GM23338 (cell line): Measurements from ENCODE around the gene DPF3. TPM values are rescaled to one million over a fixed set of nuclear protein-coding genes. Genes with fewer than 3 reads are reported as not detected.

Source experiments
- ATAC-seq: fragments of 200-7000 bp; cut with Tn5 transposase; 3 replicates; pipeline ENCODE4 v1.9.1; 2020
- DNase-seq: peaks from one replicate; pipeline ENCODE4 v3.0.0-alpha.2; 2015; ENCODE audit warnings: low spot score
- H2AFZ ChIP-seq: fragments of 200-600 bp; sonication (generic); 2 replicates; pipeline ENCODE4 v1.8.0; 2016; ENCODE audit warnings: antibody characterized with exemption, mild to moderate bottlenecking, moderate library complexity
- H3F3A ChIP-seq: fragments of 200-600 bp; sonication (generic); replicated peaks from 2 replicates; pipeline ENCODE4 v1.8.0; 2017; ENCODE audit warnings: antibody characterized with exemption, mixed run types, low read depth
- H3K27ac ChIP-seq: fragments of 200-600 bp; sonication (generic); 2 replicates; pipeline ENCODE4 v1.6.1; 2016; ENCODE audit warnings: low read depth
- H3K27me3 ChIP-seq: fragments of 200-600 bp; sonication (generic); 2 replicates; pipeline ENCODE4 v1.8.0; 2016; ENCODE audit warnings: mild to moderate bottlenecking, mixed run types, moderate library complexity; ENCODE audit not compliant: insufficient read depth
- H3K36me3 ChIP-seq: fragments of 200-600 bp; sonication (generic); 2 replicates; pipeline ENCODE4 v1.8.0; 2016; ENCODE audit warnings: mild to moderate bottlenecking; ENCODE audit not compliant: insufficient read depth
- H3K4me1 ChIP-seq: fragments of 200-600 bp; sonication (generic); 2 replicates; pipeline ENCODE4 v1.8.0; 2016; ENCODE audit warnings: mild to moderate bottlenecking, moderate library complexity; ENCODE audit not compliant: insufficient read depth
- H3K4me2 ChIP-seq: fragments of 200-600 bp; sonication (generic); 2 replicates; pipeline ENCODE4 v1.7.1; 2017; ENCODE audit warnings: mixed run types
- H3K4me3 ChIP-seq: fragments of 200-600 bp; sonication (generic); 2 replicates; pipeline ENCODE4 v1.6.1; 2016; ENCODE audit warnings: mixed run types
- H3K79me2 ChIP-seq: fragments of 200-600 bp; sonication (generic); replicated peaks from 2 replicates; pipeline ENCODE4 v1.8.0; 2017; ENCODE audit warnings: mild to moderate bottlenecking; ENCODE audit not compliant: insufficient read depth
- H3K9me2 ChIP-seq: fragments of 200-600 bp; sonication (generic); 2 replicates; pipeline ENCODE4 v1.8.0; 2017; ENCODE audit not compliant: insufficient read depth
- H4K20me1 ChIP-seq: fragments of 200-600 bp; sonication (generic); replicated peaks from 2 replicates; pipeline ENCODE4 v1.8.0; 2017; ENCODE audit warnings: mild to moderate bottlenecking; ENCODE audit not compliant: insufficient read depth
- H3K27ac Mint-ChIP-seq: 2 replicates; pipeline ENCODE4 v1.8.0; 2020; ENCODE audit warnings: inconsistent platforms, mild to moderate bottlenecking, moderate library complexity, mixed read lengths
- H3K27me3 Mint-ChIP-seq: 3 replicates; pipeline ENCODE4 v1.8.0; 2022; ENCODE audit warnings: low read depth, mild to moderate bottlenecking, moderate library complexity, mixed read lengths, inconsistent platforms; ENCODE audit not compliant: insufficient read depth, poor library complexity
- H3K36me3 Mint-ChIP-seq: 3 replicates; pipeline ENCODE4 v1.8.0; 2021; ENCODE audit warnings: low read depth, mild to moderate bottlenecking, inconsistent platforms, moderate library complexity, mixed read lengths
- H3K4me1 Mint-ChIP-seq: 3 replicates; pipeline ENCODE4 v1.8.0; 2020; ENCODE audit warnings: mild to moderate bottlenecking, inconsistent platforms, mixed read lengths
- H3K4me3 Mint-ChIP-seq: 3 replicates; pipeline ENCODE4 v1.8.0; 2021; ENCODE audit warnings: moderate library complexity, mild to moderate bottlenecking, inconsistent platforms, mixed read lengths
- H3K9me3 Mint-ChIP-seq: 3 replicates; pipeline ENCODE4 v1.8.0; 2020; ENCODE audit warnings: moderate library complexity, mild to moderate bottlenecking, inconsistent platforms, mixed read lengths
- EZH2 ChIP-seq: fragments of 200-600 bp; sonication (generic); IDR thresholded peaks from one replicate; pipeline ENCODE4 v1.8.0; 2017; ENCODE audit warnings: antibody characterized with exemption, mild to moderate bottlenecking, low read depth; ENCODE audit not compliant: unreplicated experiment
- EZH2phosphoT487 ChIP-seq: fragments of 200-600 bp; sonication (generic); IDR thresholded peaks from one replicate; pipeline ENCODE4 v1.8.1; 2018; ENCODE audit warnings: antibody characterized with exemption; ENCODE audit not compliant: unreplicated experiment
- JUNB ChIP-seq: IDR thresholded peaks from one replicate; pipeline ENCODE4 v1.6.1; 2016; ENCODE audit warnings: antibody characterized with exemption; ENCODE audit not compliant: unreplicated experiment
- POLR2AphosphoS5 ChIP-seq: IDR thresholded peaks from 2 replicates; pipeline ENCODE4 v1.6.1; 2016; ENCODE audit warnings: antibody characterized with exemption, low read depth
- ZNF114 ChIP-seq: fragments of 250-450 bp; sonication (Bioruptor Pico); IDR thresholded peaks from 2 replicates; pipeline ENCODE4 v1.5.0; 2020; ENCODE audit warnings: mild to moderate bottlenecking, moderate library complexity
- ZNF331 ChIP-seq: fragments of 250-450 bp; sonication (Bioruptor Pico); IDR thresholded peaks from 2 replicates; pipeline ENCODE4 v1.5.0; 2020; ENCODE audit warnings: low read depth, mild to moderate bottlenecking, moderate library complexity
- polyA plus RNA-seq: library from polyadenylated mRNA; unstranded; fragments of >200 nt; fragmentation: Nextera tagmentation; extraction: Ambion mirVana; gene quantifications from 2 replicates; pipeline ENCODE4 v1.2.1, GENCODE V29; 2016
- total RNA-seq: library from RNA; depleted of rRNA; stranded (reverse); fragments of >200 nt; shearing (Covaris generic); gene quantifications from 2 replicates; pipeline ENCODE4 v1.2.3, GENCODE V29; 2014
- TF ChIP-seq, protein P1 (sequence below), 2 experiments: fragments of 200-600 bp in 1 of 2; sonication (generic) in 1 of 2; conservative IDR thresholded peaks; 2 replicates each; pipeline versions ENCODE4 v1.5.1 to v1.6.1; 2016 to 2017; ENCODE audit warnings: antibody characterized with exemption in 2 of 2, low read depth in 2 of 2, mild to moderate bottlenecking in 2 of 2, moderate library complexity in 1 of 2
- TF ChIP-seq, protein P2 (sequence below): IDR thresholded peaks from one replicate; pipeline ENCODE4 v1.6.1; 2018; ENCODE audit warnings: antibody characterized with exemption; ENCODE audit not compliant: unreplicated experiment
- TF ChIP-seq, protein P3 (sequence below): fragments of 250-450 bp; sonication (Bioruptor Pico); IDR thresholded peaks from 2 replicates; pipeline ENCODE4 v1.5.0; 2020; ENCODE audit warnings: mild to moderate bottlenecking, moderate library complexity

The DPF3 gene
- total and polyA plus RNA-seq, 2 experiments from 2014 or later = 0.18 to 1.0 TPM

DNA sequence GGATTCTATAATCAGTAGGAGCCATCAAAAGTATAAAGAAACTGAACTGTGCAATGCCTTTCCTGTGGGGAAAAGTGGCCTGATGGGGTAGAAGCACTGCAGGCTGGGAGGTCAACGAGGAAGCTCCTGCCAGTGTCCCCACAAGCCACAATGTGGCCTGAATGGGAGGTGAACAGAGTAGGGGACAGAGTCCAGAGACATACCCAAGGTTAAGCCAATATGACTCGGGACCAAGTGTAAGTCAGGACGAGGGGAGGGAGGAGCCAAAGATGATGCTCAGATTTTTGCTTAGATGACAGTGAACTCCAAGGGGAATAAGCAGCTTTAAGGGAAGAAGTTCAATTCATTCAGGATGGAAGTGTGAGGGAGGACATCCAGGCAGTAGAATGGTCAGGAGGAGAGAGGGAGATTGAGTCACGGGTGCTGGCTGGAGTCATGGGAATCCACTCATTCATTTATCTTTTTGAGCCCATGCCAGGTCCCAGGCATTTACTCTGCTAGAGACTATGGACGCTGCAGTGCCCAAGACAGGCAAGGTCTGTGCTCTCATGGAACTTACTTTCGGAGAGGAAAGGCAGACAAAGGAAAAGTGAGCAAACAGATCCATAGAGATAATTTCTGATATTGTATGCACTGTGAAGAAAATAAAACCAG, 29.1 kb downstream of the DPF3 start:
- Mint-ChIP-seq H3K4me3 (no peak overlapping the region), H3K9me3 (no peaks in the 10 kb centered on the region; the same call in 2 of the 3 replicates), H3K27me3 (peaks cover 6% of the 10 kb centered on the region), H3K36me3 (no peaks in the 10 kb centered on the region), H3K4me1 (no peaks in the 10 kb centered on the region), H3K27ac (no peak overlapping the region)
- H3K4me2 ChIP-seq = no peak overlapping the region
- DNase-seq (no peak), ATAC-seq (no peak)
- H3K4me3 ChIP-seq = no peak overlapping the region
- H3F3A ChIP-seq = no peaks in the 10 kb centered on the region
- TF ChIP-seq ZNF331 (CRISPR knock-in tag) (no peak), POLR2AphosphoS5 (no peak), EZH2 (no peak), JUNB (no peak), EZH2phosphoT487 (no peak), ZNF114 (no peak)
- TF ChIP-seq, protein P1, sequence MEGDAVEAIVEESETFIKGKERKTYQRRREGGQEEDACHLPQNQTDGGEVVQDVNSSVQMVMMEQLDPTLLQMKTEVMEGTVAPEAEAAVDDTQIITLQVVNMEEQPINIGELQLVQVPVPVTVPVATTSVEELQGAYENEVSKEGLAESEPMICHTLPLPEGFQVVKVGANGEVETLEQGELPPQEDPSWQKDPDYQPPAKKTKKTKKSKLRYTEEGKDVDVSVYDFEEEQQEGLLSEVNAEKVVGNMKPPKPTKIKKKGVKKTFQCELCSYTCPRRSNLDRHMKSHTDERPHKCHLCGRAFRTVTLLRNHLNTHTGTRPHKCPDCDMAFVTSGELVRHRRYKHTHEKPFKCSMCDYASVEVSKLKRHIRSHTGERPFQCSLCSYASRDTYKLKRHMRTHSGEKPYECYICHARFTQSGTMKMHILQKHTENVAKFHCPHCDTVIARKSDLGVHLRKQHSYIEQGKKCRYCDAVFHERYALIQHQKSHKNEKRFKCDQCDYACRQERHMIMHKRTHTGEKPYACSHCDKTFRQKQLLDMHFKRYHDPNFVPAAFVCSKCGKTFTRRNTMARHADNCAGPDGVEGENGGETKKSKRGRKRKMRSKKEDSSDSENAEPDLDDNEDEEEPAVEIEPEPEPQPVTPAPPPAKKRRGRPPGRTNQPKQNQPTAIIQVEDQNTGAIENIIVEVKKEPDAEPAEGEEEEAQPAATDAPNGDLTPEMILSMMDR (conservative IDR thresholded peaks at IDR 0.05; ENCODE audit: low read depth in 2 of 2) = no peak
- TF ChIP-seq, protein P2, sequence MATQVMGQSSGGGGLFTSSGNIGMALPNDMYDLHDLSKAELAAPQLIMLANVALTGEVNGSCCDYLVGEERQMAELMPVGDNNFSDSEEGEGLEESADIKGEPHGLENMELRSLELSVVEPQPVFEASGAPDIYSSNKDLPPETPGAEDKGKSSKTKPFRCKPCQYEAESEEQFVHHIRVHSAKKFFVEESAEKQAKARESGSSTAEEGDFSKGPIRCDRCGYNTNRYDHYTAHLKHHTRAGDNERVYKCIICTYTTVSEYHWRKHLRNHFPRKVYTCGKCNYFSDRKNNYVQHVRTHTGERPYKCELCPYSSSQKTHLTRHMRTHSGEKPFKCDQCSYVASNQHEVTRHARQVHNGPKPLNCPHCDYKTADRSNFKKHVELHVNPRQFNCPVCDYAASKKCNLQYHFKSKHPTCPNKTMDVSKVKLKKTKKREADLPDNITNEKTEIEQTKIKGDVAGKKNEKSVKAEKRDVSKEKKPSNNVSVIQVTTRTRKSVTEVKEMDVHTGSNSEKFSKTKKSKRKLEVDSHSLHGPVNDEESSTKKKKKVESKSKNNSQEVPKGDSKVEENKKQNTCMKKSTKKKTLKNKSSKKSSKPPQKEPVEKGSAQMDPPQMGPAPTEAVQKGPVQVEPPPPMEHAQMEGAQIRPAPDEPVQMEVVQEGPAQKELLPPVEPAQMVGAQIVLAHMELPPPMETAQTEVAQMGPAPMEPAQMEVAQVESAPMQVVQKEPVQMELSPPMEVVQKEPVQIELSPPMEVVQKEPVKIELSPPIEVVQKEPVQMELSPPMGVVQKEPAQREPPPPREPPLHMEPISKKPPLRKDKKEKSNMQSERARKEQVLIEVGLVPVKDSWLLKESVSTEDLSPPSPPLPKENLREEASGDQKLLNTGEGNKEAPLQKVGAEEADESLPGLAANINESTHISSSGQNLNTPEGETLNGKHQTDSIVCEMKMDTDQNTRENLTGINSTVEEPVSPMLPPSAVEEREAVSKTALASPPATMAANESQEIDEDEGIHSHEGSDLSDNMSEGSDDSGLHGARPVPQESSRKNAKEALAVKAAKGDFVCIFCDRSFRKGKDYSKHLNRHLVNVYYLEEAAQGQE = no peak
- TF ChIP-seq, protein P3, sequence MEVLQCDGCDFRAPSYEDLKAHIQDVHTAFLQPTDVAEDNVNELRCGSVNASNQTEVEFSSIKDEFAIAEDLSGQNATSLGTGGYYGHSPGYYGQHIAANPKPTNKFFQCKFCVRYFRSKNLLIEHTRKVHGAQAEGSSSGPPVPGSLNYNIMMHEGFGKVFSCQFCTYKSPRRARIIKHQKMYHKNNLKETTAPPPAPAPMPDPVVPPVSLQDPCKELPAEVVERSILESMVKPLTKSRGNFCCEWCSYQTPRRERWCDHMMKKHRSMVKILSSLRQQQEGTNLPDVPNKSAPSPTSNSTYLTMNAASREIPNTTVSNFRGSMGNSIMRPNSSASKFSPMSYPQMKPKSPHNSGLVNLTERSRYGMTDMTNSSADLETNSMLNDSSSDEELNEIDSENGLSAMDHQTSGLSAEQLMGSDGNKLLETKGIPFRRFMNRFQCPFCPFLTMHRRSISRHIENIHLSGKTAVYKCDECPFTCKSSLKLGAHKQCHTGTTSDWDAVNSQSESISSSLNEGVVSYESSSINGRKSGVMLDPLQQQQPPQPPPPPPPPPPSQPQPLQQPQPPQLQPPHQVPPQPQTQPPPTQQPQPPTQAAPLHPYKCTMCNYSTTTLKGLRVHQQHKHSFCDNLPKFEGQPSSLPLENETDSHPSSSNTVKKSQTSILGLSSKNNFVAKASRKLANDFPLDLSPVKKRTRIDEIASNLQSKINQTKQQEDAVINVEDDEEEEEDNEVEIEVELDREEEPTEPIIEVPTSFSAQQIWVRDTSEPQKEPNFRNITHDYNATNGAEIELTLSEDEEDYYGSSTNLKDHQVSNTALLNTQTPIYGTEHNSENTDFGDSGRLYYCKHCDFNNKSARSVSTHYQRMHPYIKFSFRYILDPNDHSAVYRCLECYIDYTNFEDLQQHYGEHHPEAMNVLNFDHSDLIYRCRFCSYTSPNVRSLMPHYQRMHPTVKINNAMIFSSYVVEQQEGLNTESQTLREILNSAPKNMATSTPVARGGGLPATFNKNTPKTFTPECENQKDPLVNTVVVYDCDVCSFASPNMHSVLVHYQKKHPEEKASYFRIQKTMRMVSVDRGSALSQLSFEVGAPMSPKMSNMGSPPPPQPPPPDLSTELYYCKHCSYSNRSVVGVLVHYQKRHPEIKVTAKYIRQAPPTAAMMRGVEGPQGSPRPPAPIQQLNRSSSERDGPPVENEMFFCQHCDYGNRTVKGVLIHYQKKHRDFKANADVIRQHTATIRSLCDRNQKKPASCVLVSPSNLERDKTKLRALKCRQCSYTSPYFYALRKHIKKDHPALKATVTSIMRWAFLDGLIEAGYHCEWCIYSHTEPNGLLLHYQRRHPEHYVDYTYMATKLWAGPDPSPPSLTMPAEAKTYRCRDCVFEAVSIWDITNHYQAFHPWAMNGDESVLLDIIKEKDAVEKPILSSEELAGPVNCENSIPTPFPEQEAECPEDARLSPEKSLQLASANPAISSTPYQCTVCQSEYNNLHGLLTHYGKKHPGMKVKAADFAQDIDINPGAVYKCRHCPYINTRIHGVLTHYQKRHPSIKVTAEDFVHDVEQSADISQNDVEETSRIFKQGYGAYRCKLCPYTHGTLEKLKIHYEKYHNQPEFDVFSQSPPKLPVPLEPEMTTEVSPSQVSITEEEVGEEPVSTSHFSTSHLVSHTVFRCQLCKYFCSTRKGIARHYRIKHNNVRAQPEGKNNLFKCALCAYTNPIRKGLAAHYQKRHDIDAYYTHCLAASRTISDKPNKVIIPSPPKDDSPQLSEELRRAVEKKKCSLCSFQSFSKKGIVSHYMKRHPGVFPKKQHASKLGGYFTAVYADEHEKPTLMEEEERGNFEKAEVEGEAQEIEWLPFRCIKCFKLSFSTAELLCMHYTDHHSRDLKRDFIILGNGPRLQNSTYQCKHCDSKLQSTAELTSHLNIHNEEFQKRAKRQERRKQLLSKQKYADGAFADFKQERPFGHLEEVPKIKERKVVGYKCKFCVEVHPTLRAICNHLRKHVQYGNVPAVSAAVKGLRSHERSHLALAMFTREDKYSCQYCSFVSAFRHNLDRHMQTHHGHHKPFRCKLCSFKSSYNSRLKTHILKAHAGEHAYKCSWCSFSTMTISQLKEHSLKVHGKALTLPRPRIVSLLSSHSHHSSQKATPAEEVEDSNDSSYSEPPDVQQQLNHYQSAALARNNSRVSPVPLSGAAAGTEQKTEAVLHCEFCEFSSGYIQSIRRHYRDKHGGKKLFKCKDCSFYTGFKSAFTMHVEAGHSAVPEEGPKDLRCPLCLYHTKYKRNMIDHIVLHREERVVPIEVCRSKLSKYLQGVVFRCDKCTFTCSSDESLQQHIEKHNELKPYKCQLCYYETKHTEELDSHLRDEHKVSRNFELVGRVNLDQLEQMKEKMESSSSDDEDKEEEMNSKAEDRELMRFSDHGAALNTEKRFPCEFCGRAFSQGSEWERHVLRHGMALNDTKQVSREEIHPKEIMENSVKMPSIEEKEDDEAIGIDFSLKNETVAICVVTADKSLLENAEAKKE (CRISPR knock-in tag) = no peak
- no peaks in the 10 kb centered on the region for H3K4me1 ChIP-seq
- no peaks in the 10 kb centered on the region for H3K79me2 ChIP-seq
- H3K27me3 ChIP-seq = no peaks in the 10 kb centered on the region
- H2AFZ ChIP-seq = no peak overlapping the region
- H3K27ac ChIP-seq = no peak overlapping the region
- H3K36me3 ChIP-seq = no peaks in the 10 kb centered on the region
- 0 out of 2 replicates have a peak, but pooled peaks cover 2% of the 10 kb centered on the region for H3K9me2 ChIP-seq
- no peaks in the 10 kb centered on the region for H4K20me1 ChIP-seq
